Liver (tissue), 9 donors: ENCODE data around the gene PIP4K2B. TPM values are rescaled to one million over a fixed set of nuclear protein-coding genes. Genes with fewer than 3 reads are reported as not detected.

Experiments
- DNase-seq: peaks from one replicate; pipeline ENCODE4 v3.0.0-alpha.2; 2017; ENCODE audit warnings: low spot score
- H3K27ac ChIP-seq, 2 donors: one replicate each; pipeline ENCODE4 v1.7.0; 2013; ENCODE audit warnings: inconsistent platforms in 2 of 2, low read length in 2 of 2, control low read depth in 1 of 2, low read depth in 1 of 2, mild to moderate bottlenecking in 1 of 2
- H3K27me3 ChIP-seq, 4 donors: one replicate each; pipeline versions ENCODE4 v1.6.1 to v1.7.0; 2013; ENCODE audit warnings: low read length in 3 of 4, inconsistent platforms in 1 of 4, mild to moderate bottlenecking in 1 of 4, moderate library complexity in 1 of 4; ENCODE audit not compliant: control insufficient read depth in 4 of 4, insufficient read depth in 4 of 4
- H3K36me3 ChIP-seq, 4 donors: one replicate each; pipeline versions ENCODE4 v1.6.1 to v1.7.0; 2013; ENCODE audit warnings: low read length in 3 of 4, mild to moderate bottlenecking in 3 of 4, low read depth in 1 of 4, moderate library complexity in 1 of 4; ENCODE audit not compliant: control insufficient read depth in 4 of 4, insufficient read depth in 3 of 4
- H3K4me1 ChIP-seq, 4 donors: one replicate each; pipeline versions ENCODE4 v1.6.1 to v1.7.0; 2013; ENCODE audit warnings: low read length in 3 of 4, mild to moderate bottlenecking in 3 of 4, moderate library complexity in 1 of 4; ENCODE audit not compliant: control insufficient read depth in 4 of 4, insufficient read depth in 4 of 4
- H3K4me3 ChIP-seq, 3 donors: one replicate each; pipeline versions ENCODE4 v1.6.1 to v1.7.0; 2013; ENCODE audit warnings: low read length in 3 of 3, control low read depth in 1 of 3, low read depth in 1 of 3, mild to moderate bottlenecking in 1 of 3
- H3K9ac ChIP-seq, 2 donors: one replicate each; pipeline ENCODE4 v1.7.0; 2013; ENCODE audit warnings: low read length in 2 of 2, mild to moderate bottlenecking in 2 of 2, moderate library complexity in 2 of 2, control low read depth in 1 of 2, low read depth in 1 of 2
- H3K9me3 ChIP-seq, 4 donors: one replicate each; pipeline versions ENCODE4 v1.6.1 to v1.7.0; 2013; ENCODE audit warnings: low read length in 3 of 4; ENCODE audit not compliant: control insufficient read depth in 4 of 4
- ATF3 ChIP-seq: IDR thresholded peaks from 2 replicates; pipeline ENCODE4 v1.6.1; 2016; ENCODE audit warnings: antibody characterized with exemption
- CTCF ChIP-seq: fragments of 150-350 bp; IDR thresholded peaks from 2 replicates; pipeline ENCODE4 v1.5.1; 2017; ENCODE audit warnings: improper control_type of control experiment, low read depth, low read length; ENCODE audit not compliant: missing input control
- EGR1 ChIP-seq, 2 donors: IDR thresholded peaks; 2 replicates each; pipeline ENCODE4 v1.6.1; 2016 to 2018; ENCODE audit warnings: antibody characterized with exemption in 2 of 2, low read depth in 2 of 2
- FOXA1 ChIP-seq: IDR thresholded peaks from 2 replicates; pipeline ENCODE4 v1.6.1; 2016; ENCODE audit warnings: antibody characterized with exemption
- FOXA2 ChIP-seq: IDR thresholded peaks from 2 replicates; pipeline ENCODE4 v1.6.1; 2016; ENCODE audit warnings: antibody characterized with exemption
- GABPA ChIP-seq, 2 donors: IDR thresholded peaks in 1 of 2; conservative IDR thresholded peaks in 1 of 2; 2 replicates each; pipeline ENCODE4 v1.6.1; 2016; ENCODE audit warnings: antibody characterized with exemption in 2 of 2, mild to moderate bottlenecking in 1 of 2, moderate library complexity in 1 of 2
- HNF4A ChIP-seq, 2 donors: conservative IDR thresholded peaks; 2 replicates each; pipeline ENCODE4 v1.6.1; 2016; ENCODE audit warnings: antibody characterized with exemption in 2 of 2, mild to moderate bottlenecking in 2 of 2
- HNF4G ChIP-seq: IDR thresholded peaks from 2 replicates; pipeline ENCODE4 v1.6.1; 2016; ENCODE audit warnings: antibody characterized with exemption
- JUND ChIP-seq, 2 donors: IDR thresholded peaks; 2 replicates each; pipeline ENCODE4 v1.6.1; 2016; ENCODE audit warnings: antibody characterized with exemption in 2 of 2
- MAX ChIP-seq: IDR thresholded peaks from 2 replicates; pipeline ENCODE4 v1.6.1; 2016; ENCODE audit warnings: antibody characterized with exemption
- NR2F2 ChIP-seq: IDR thresholded peaks from 2 replicates; pipeline ENCODE4 v1.6.1; 2016; ENCODE audit warnings: antibody characterized with exemption
- RAD21 ChIP-seq, 2 donors: IDR thresholded peaks; 2 replicates each; pipeline ENCODE4 v1.6.1; 2016; ENCODE audit warnings: antibody characterized with exemption in 2 of 2, mild to moderate bottlenecking in 2 of 2
- REST ChIP-seq: IDR thresholded peaks from 2 replicates; pipeline ENCODE4 v1.6.1; 2016; ENCODE audit warnings: antibody characterized with exemption, mild to moderate bottlenecking
- RXRA ChIP-seq, 2 donors: IDR thresholded peaks; 2 replicates each; pipeline ENCODE4 v1.6.1; 2017 to 2018; ENCODE audit warnings: antibody characterized with exemption in 2 of 2, mild to moderate bottlenecking in 1 of 2
- SP1 ChIP-seq: IDR thresholded peaks from 2 replicates; pipeline ENCODE4 v1.6.1; 2018; ENCODE audit warnings: antibody characterized with exemption, mild to moderate bottlenecking
- TAF1 ChIP-seq: conservative IDR thresholded peaks from 2 replicates; pipeline ENCODE4 v1.6.1; 2016; ENCODE audit warnings: antibody characterized with exemption, mild to moderate bottlenecking
- YY1 ChIP-seq: IDR thresholded peaks from 2 replicates; pipeline ENCODE4 v1.6.1; 2016; ENCODE audit warnings: antibody characterized with exemption, mild to moderate bottlenecking
- ZBTB33 ChIP-seq: IDR thresholded peaks from 2 replicates; pipeline ENCODE4 v1.6.1; 2016; ENCODE audit warnings: antibody characterized with exemption
- WGBS: extraction: QIAGEN DNeasy Blood & Tissue Kit; methylation state at CpG from one replicate; pipeline ENCODE4 v1.1.7; 2013; 5-methylcytosine and 5-hydroxymethylcytosine counted together
- polyA plus RNA-seq, 2 donors: library from polyadenylated mRNA; stranded (reverse) in 1 of 2; unstranded in 1 of 2; fragments of 200-250 nt in 1 of 2; fragments of >200 nt in 1 of 2; fragmentation: Nextera tagmentation in 1 of 2; extraction: Ambion mirVana in 1 of 2; gene quantifications; one replicate each; pipeline versions ENCODE4 v1.2.1 to v1.2.3, GENCODE V29; 2013 to 2015
- total RNA-seq, 2 donors: library from RNA; depleted of rRNA; stranded (reverse); fragments of >200 nt; gene quantifications; one replicate each; pipeline ENCODE4 v1.2.3, GENCODE V29; 2014
- donor health status: healthy.
- donor health status: healthy.
- donor health status: healthy.
- donor health status: healthy.
- donor health status: healthy.

Gene PIP4K2B
- total and polyA plus RNA-seq, 4 donors, result 2.4 to 21.5 (median 13.6) TPM

GRCh38 chr17:38733282-38733981 is 65.9 kb downstream of the PIP4K2B start:
- Histone ChIP-seq H3K36me3 (peaks cover 0 to 2% (median under 1%) of the 10 kb centered on the region in 4 donors), H3K4me3 (no peak overlapping the region), H3K27ac (peak overlapping the region in 1 of 2 donors; percentile 19), H3K9ac (no peak overlapping the region), H3K9me3 (no peaks in the 10 kb centered on the region), H3K4me1 (peaks cover 17 to 44% (median 30%) of the 10 kb centered on the region in 4 donors), H3K27me3 (no peaks in the 10 kb centered on the region)
- DNase-seq, result no peak
- WGBS, result 75% methylated on average over 9 of the region's 9 CpGs
- TF ChIP-seq JUND (IDR thresholded peaks at IDR 0.05) (no peak), REST (no peak), ATF3 (no peak), RXRA (IDR thresholded peaks at IDR 0.05) (no peak), HNF4A (conservative IDR thresholded peaks at IDR 0.05) (peak in 1 of 2 donors; percentile 8)

- Histone ChIP-seq H3K9ac (no peak overlapping the region), H3K4me3 (no peak overlapping the region), H3K4me1 (peaks cover 17 to 44% (median 33%) of the 10 kb centered on the region in 4 donors), H3K27me3 (no peaks in the 10 kb centered on the region), H3K9me3 (no peaks in the 10 kb centered on the region), H3K36me3 (peaks cover 0 to 2% (median under 1%) of the 10 kb centered on the region in 4 donors), H3K27ac (peak overlapping the region in 1 of 2 donors; percentile 98)
- 54% methylated on average over 7 of the region's 7 CpGs for WGBS
- DNase-seq, result no peak
- TF ChIP-seq GABPA (IDR thresholded peaks at IDR 0.05 in 1 of 2, conservative IDR thresholded peaks at IDR 0.05 in 1 of 2) (peak in 1 of 2 donors; percentile 12), FOXA2 (no peak), MAX (no peak), YY1 (peak; percentile 62), FOXA1 (peak; percentile 21), JUND (IDR thresholded peaks at IDR 0.05) (no peak), HNF4G (no peak), SP1 (peak; percentile 49), EGR1 (IDR thresholded peaks at IDR 0.05; ENCODE audit: low read depth in 2 of 2) (no peak), ATF3 (no peak), HNF4A (conservative IDR thresholded peaks at IDR 0.05) (peak; percentile 51 to 66), RAD21 (IDR thresholded peaks at IDR 0.05) (peak in 1 of 2 donors; percentile 23), ZBTB33 (no peak), CTCF (no peak), RXRA (IDR thresholded peaks at IDR 0.05) (peak; percentile 27 to 67), NR2F2 (no peak), TAF1 (no peak)
Measured at GRCh38 chr17:38732376-38733281, 66.7 kb downstream of the PIP4K2B start.
